GM08714 (cell line): ENCODE measurements around the gene CCNF.

Source experiments
- H3K4me3 ChIP-seq: fragments of 200-500 bp; sonication (Bioruptor generic); 2 replicates; pipeline ENCODE4 v1.5.1; 2014; ENCODE audit warnings: mild to moderate bottlenecking, low read length, inconsistent platforms
- ZNF274 ChIP-seq: IDR thresholded peaks from 2 replicates; pipeline ENCODE4 v1.6.1; 2012; ENCODE audit warnings: mild to moderate bottlenecking, low read depth, low read length

CCNF gene

GRCh38 chr16:2468725-2469398 is 39.6 kb downstream of the CCNF start:
- H3K4me3 ChIP-seq: peak overlapping the region; percentile 37; the same call in 1 of the 2 replicates
- TF ChIP-seq ZNF274: no peak

- no peak overlapping the region; the same call in 1 of the 2 replicates for H3K4me3 ChIP-seq
- TF ChIP-seq ZNF274: no peak
Measured at GRCh38 chr16:2469399-2470233, 40.4 kb downstream of the CCNF start.

DNA sequence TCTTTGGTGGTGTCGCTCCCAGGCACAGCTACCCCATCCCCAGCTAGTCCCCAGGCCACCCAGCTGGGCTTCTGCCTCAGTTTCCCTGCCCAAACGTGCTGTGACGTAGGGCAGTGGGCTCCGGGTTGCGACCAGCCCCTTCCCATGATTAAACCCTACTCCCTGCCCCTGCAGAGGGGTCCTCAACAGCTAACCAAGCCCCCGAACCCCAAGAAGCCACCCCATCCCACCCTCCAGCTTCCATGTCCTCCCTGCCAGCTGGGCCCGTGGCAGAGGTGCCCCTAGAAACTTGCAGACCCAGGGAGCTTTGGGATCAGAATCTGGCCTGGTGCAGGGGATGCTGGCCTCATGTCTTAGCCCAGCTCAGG is 41.0 kb downstream of the CCNF start:
- no peak overlapping the region for H3K4me3 ChIP-seq
- no peak for TF ChIP-seq ZNF274

DNA sequence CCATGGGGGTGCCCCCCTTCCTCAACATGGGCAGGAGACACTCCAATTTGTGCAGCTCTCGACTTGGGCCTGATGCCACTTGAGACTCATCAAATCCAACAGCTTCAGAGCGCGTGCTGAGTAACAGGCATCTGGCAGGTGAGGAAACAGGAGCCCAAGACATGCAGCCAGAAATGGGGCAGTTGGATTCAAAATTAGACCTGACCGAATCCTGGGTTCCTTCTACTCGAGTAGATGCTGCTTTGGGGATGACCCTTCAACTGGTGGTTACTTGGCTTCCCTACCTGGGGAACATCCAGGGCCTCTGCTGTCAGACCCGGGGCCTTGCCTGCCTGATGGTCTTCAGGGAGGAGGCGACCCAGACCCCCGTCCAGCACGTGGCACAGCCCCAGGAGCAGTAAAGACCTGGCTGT is 41.4 kb downstream of the CCNF start:
- no peak for TF ChIP-seq ZNF274
- no peak overlapping the region for H3K4me3 ChIP-seq

GRCh38 chr16:2471016-2471652 is 41.9 kb downstream of the CCNF start, which contains the start of gene NTN3:
TSS of gene NTN3 (plus strand) at chr16:2471297. CDS start at chr16:2471702, 405 bp downstream.
- no peak for TF ChIP-seq ZNF274
- no peak within 1 kb of the TSS for H3K4me3 ChIP-seq

GRCh38 chr16:2471653-2472487 is 42.6 kb downstream of the CCNF start:
- no peak for TF ChIP-seq ZNF274
- no peak overlapping the region for H3K4me3 ChIP-seq

DNA sequence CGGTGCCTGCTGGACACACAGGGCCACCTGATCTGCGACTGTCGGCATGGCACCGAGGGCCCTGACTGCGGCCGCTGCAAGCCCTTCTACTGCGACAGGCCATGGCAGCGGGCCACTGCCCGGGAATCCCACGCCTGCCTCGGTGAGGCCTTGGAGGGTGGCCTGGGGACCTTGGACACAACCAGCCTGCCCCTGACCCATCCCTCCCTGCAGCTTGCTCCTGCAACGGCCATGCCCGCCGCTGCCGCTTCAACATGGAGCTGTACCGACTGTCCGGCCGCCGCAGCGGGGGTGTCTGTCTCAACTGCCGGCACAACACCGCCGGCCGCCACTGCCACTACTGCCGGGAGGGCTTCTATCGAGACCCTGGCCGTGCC is 43.2 kb downstream of the CCNF start:
- H3K4me3 ChIP-seq: no peak overlapping the region
- TF ChIP-seq ZNF274: no peak

DNA sequence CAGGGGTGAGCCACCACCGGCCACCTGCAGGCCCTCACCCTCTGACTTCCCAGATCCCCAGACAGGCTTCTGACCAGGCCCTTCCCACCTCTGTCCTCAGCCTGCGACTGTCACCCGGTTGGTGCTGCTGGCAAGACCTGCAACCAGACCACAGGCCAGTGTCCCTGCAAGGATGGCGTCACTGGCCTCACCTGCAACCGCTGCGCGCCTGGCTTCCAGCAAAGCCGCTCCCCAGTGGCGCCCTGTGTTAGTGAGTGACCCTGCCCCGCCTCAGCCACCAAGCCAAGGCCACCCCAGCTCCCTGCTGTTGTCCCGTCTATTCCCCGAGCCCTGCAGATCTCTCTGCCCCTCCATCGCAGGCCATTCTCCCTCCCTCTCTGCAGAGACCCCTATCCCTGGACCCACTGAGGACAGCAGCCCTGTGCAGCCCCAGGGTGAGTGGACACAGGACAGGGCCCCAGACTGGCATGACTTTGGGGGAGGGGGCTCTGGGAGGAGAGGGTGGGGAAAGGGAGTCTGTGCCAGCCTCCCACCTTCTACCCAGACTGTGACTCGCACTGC is 43.7 kb downstream of the CCNF start:
- H3K4me3 ChIP-seq: no peak overlapping the region
- TF ChIP-seq ZNF274: no peak

DNA sequence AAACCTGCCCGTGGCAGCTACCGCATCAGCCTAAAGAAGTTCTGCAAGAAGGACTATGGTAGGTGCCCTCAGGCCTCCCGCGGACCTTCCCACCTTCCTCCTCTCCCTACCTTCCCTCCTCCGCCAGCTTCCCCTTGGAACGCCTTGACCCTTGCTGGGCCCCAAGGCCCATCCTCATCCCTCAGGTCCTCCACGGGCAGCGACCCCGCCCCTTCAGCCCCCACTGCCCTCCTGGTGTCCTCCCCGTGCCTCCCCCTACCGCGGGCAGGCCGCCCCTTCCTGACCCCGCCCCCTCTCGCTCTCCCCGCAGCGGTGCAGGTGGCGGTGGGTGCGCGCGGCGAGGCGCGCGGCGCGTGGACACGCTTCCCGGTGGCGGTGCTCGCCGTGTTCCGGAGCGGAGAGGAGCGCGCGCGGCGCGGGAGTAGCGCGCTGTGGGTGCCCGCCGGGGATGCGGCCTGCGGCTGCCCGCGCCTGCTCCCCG is 44.2 kb downstream of the CCNF start:
- no peak for TF ChIP-seq ZNF274
- peak overlapping the region; percentile 11; the same call in 1 of the 2 replicates for H3K4me3 ChIP-seq

GRCh38 chr16:2473999-2474876 is 45.0 kb downstream of the CCNF start:
- peak overlapping the region; percentile 75 for H3K4me3 ChIP-seq
- TF ChIP-seq ZNF274: no peak

- H3K4me3 ChIP-seq: peak within 1 kb of the TSS; percentile 80
- TF ChIP-seq ZNF274: no peak
Measured at GRCh38 chr16:2474877-2475412, 45.7 kb downstream of the CCNF start, which contains the start of gene TBC1D24. TSS of gene TBC1D24 (plus strand) at chr16:2475127. CDS start at chr16:2496149, 21,022 bp downstream.

GRCh38 chr16:2475413-2476344 is 46.4 kb downstream of the CCNF start:
- no peak for TF ChIP-seq ZNF274

More at GRCh38 chr16:2475413-2476344, 46.4 kb downstream of the CCNF start:
- peak overlapping the region; percentile 80; the same call in 1 of the 2 replicates for H3K4me3 ChIP-seq
